DOHH2 (cell line): ENCODE results near the gene ERN1.

Experiments used
- H3F3A ChIP-seq: fragments of 200-600 bp; sonication (generic), shearing (Covaris generic); 2 replicates; pipeline ENCODE4 v1.6.0; 2016; ENCODE audit warnings: antibody characterized with exemption, mild to moderate bottlenecking; ENCODE audit not compliant: control insufficient read depth, insufficient read depth
- H3K27ac ChIP-seq: fragments of 200-600 bp; sonication (generic); 2 replicates; pipeline ENCODE4 v1.5.1; 2014; ENCODE audit warnings: low read depth, mild to moderate bottlenecking, low read length, moderate library complexity
- H3K27me3 ChIP-seq: fragments of 200-600 bp; sonication (generic); 2 replicates; pipeline ENCODE4 v1.6.1; 2014; ENCODE audit warnings: mild to moderate bottlenecking, low read length, mixed read lengths; ENCODE audit not compliant: control insufficient read depth
- H3K36me3 ChIP-seq: fragments of 200-600 bp; sonication (generic); 2 replicates; pipeline ENCODE4 v1.6.1; 2014; ENCODE audit warnings: mild to moderate bottlenecking, low read length, moderate library complexity, mixed read lengths; ENCODE audit not compliant: control insufficient read depth
- H3K4me1 ChIP-seq: fragments of 200-600 bp; sonication (generic); 2 replicates; pipeline ENCODE4 v1.6.1; 2014; ENCODE audit warnings: mild to moderate bottlenecking, low read length, mixed read lengths; ENCODE audit not compliant: control insufficient read depth
- H3K4me2 ChIP-seq: fragments of 200-600 bp; sonication (generic); 2 replicates; pipeline ENCODE4 v1.6.0; 2014; ENCODE audit warnings: mild to moderate bottlenecking, low read length, moderate library complexity
- H3K4me3 ChIP-seq: fragments of 200-600 bp; sonication (generic); 2 replicates; pipeline ENCODE4 v1.5.1; 2014; ENCODE audit warnings: mild to moderate bottlenecking, low read length, mixed read lengths
- H3K79me2 ChIP-seq: fragments of 200-600 bp; sonication (generic); 2 replicates; pipeline ENCODE4 v1.6.1; 2014; ENCODE audit warnings: mild to moderate bottlenecking, low read length, mixed read lengths; ENCODE audit not compliant: control insufficient read depth
- H3K9me2 ChIP-seq: fragments of 200-600 bp; sonication (generic); replicated peaks from 2 replicates; pipeline ENCODE4 v1.6.1; 2014; ENCODE audit warnings: mild to moderate bottlenecking, low read length, mixed read lengths; ENCODE audit not compliant: control insufficient read depth
- H3K9me3 ChIP-seq: fragments of 200-600 bp; sonication (generic); 2 replicates; pipeline ENCODE4 v1.6.1; 2014; ENCODE audit warnings: antibody characterized with exemption, low read length, mixed read lengths; ENCODE audit not compliant: control insufficient read depth, insufficient read depth
- H4K20me1 ChIP-seq: fragments of 200-600 bp; sonication (generic); 2 replicates; pipeline ENCODE4 v1.6.0; 2014; ENCODE audit warnings: low read depth, mild to moderate bottlenecking, antibody characterized with exemption, low read length, moderate library complexity; ENCODE audit not compliant: control insufficient read depth, insufficient read depth
- EZH2phosphoT487 ChIP-seq: fragments of 200-600 bp; sonication (generic); IDR thresholded peaks from 2 replicates; pipeline ENCODE4 v1.6.1; 2017; ENCODE audit warnings: borderline replicate concordance, mild to moderate bottlenecking, antibody characterized with exemption, low read length, moderate library complexity, mixed read lengths
- TF ChIP-seq, protein P1 (sequence below): fragments of 200-600 bp; sonication (generic); IDR thresholded peaks from one replicate; pipeline ENCODE4 v1.5.1; 2014; ENCODE audit warnings: antibody characterized with exemption, mild to moderate bottlenecking, low read depth, low read length; ENCODE audit not compliant: poor library complexity, severe bottlenecking

The ERN1 gene

DNA sequence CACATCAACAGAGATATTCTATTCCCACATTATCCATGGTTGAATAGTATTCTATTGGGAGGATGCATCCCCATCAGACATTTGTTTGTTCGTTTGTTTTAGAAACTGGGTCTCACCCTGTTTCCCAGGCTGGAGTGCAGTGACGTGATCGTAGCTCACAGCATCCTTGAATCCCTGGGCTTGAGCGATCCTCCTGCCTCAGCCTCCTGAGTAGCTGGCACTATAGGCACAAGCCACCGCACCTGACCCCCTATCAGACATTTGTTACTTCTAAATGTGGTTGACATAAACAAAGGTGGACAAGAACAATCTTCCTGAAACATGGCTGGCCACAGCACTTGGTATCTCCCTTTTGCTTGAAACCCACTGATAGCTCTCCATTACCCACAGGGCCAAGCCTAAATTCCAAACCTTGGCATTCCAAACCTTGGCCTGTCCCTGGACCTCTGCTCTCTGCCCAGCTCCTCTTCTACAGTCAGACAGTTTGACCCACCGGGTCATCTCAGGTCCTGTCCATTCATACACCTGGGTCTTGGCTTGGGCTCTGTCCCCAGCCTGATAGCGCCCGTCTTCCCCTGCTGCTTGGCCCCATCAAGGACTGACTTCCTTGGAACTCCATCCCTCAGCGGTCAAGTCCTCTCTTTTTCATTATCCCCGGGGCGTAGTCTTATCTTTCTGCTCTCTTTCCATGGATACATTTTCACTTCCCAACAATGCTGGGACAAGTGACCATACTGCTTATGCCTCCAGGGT lies 133.3 kb downstream of the ERN1 start:
- Histone ChIP-seq H3K4me2 (no peak overlapping the region), H4K20me1 (no peaks in the 10 kb centered on the region), H3F3A (no peaks in the 10 kb centered on the region), H3K9me2 (no peaks in the 10 kb centered on the region), H3K27me3 (peaks cover 61% of the 10 kb centered on the region), H3K27ac (no peak overlapping the region), H3K4me3 (no peak overlapping the region), H3K79me2 (no peaks in the 10 kb centered on the region), H3K9me3 (no peaks in the 10 kb centered on the region), H3K4me1 (peaks cover 19% of the 10 kb centered on the region), H3K36me3 (no peaks in the 10 kb centered on the region)
- TF ChIP-seq, protein P1, sequence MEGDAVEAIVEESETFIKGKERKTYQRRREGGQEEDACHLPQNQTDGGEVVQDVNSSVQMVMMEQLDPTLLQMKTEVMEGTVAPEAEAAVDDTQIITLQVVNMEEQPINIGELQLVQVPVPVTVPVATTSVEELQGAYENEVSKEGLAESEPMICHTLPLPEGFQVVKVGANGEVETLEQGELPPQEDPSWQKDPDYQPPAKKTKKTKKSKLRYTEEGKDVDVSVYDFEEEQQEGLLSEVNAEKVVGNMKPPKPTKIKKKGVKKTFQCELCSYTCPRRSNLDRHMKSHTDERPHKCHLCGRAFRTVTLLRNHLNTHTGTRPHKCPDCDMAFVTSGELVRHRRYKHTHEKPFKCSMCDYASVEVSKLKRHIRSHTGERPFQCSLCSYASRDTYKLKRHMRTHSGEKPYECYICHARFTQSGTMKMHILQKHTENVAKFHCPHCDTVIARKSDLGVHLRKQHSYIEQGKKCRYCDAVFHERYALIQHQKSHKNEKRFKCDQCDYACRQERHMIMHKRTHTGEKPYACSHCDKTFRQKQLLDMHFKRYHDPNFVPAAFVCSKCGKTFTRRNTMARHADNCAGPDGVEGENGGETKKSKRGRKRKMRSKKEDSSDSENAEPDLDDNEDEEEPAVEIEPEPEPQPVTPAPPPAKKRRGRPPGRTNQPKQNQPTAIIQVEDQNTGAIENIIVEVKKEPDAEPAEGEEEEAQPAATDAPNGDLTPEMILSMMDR, result no peak
- TF ChIP-seq EZH2phosphoT487, result no peak

DNA sequence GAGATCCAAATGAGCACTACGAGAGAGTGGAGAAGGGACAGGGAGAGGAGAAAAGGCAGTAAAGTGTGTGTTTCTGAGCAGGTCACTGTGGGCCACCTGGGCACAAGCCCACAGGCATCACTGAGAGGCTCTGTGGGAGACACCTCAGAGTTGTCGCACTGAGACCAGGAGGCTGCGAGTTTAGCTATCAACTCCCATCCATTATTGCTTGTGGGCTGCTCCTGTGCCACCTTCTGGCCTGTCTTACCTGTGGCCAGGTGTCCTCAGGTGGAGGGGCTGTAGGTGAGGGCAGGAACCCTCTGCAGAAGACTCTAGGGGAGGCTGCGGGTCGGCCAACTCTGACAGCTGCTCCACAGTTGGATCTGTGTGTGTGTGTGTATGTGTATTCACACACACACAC lies 134.3 kb downstream of the ERN1 start:
- Histone ChIP-seq H3K27me3 (peaks cover 65% of the 10 kb centered on the region), H3F3A (no peaks in the 10 kb centered on the region), H3K79me2 (no peaks in the 10 kb centered on the region), H3K27ac (no peak overlapping the region), H3K9me3 (no peaks in the 10 kb centered on the region), H3K4me3 (no peak overlapping the region), H3K9me2 (no peaks in the 10 kb centered on the region), H3K4me1 (peaks cover 21% of the 10 kb centered on the region), H3K36me3 (no peaks in the 10 kb centered on the region), H4K20me1 (no peaks in the 10 kb centered on the region), H3K4me2 (no peak overlapping the region)
- no peak for TF ChIP-seq EZH2phosphoT487
- TF ChIP-seq, protein P1, result no peak

DNA sequence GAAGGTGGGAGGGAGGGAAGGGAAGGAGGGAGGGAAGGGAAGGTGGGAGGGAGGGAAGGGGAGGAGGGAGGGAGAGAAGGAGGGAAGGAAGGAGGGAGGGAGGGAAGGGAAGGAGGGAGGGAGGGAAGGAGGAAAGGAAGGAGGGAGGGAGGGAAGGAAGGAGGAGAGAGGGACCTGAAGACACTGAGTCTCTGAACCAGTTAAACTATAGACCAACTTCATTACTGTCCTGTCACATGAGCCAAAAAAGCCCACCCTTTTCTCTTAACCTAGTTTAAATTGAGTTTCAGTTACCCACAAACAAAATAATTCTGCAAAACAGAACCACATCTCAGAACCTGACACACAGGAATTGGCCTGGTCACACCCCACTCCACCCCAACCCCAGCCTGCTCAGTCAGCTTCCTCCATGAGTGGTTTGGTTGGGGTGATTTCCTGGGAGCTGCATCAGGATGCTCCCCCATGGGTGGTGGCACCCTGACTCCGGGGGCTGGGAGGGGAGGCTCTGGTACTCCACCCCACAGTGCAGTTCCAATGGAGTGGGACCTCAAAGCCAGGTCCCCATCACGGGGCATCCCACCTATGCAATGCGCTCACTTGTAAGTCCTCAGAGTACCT lies 136.5 kb downstream of the ERN1 start:
- Histone ChIP-seq H3K9me2 (no peaks in the 10 kb centered on the region), H3K27ac (no peak overlapping the region), H3K4me2 (no peak overlapping the region), H3K4me1 (peaks cover 18% of the 10 kb centered on the region), H3K4me3 (no peak overlapping the region), H3F3A (no peaks in the 10 kb centered on the region), H3K27me3 (peaks cover 53% of the 10 kb centered on the region), H3K36me3 (no peaks in the 10 kb centered on the region), H4K20me1 (no peaks in the 10 kb centered on the region), H3K79me2 (no peaks in the 10 kb centered on the region), H3K9me3 (no peaks in the 10 kb centered on the region)
- TF ChIP-seq EZH2phosphoT487, result no peak
- TF ChIP-seq, protein P1, result no peak
